Muscle of leg (tissue), 11 donors: Measurements from ENCODE around the gene TRMU. TPM values are rescaled to one million over a fixed set of nuclear protein-coding genes. Genes with fewer than 3 reads are reported as not detected.
"Not testable (repeated sequence)": the region's sequence is repeated elsewhere in the genome, so short reads cannot be mapped to it uniquely, and the experiment has no call there.

Experiments used
- DNase-seq: peaks from one replicate; pipeline ENCODE4 v3.0.0; 2013
- H3K27ac ChIP-seq: one replicate; pipeline ENCODE4 v1.5.1; 2013; ENCODE audit warnings: mild to moderate bottlenecking, low read length, control low read depth
- H3K27me3 ChIP-seq: one replicate; pipeline ENCODE4 v1.6.1; 2013; ENCODE audit warnings: low read length; ENCODE audit not compliant: control insufficient read depth, insufficient read depth
- H3K36me3 ChIP-seq: one replicate; pipeline ENCODE4 v1.6.1; 2013; ENCODE audit warnings: low read length; ENCODE audit not compliant: control insufficient read depth, insufficient read depth
- H3K4me1 ChIP-seq: one replicate; pipeline ENCODE4 v1.6.1; 2013; ENCODE audit warnings: low read length; ENCODE audit not compliant: control insufficient read depth, insufficient read depth
- H3K4me3 ChIP-seq: one replicate; pipeline ENCODE4 v1.5.1; 2013; ENCODE audit warnings: low read length, control low read depth
- H3K9me3 ChIP-seq: replicated peaks from 2 replicates; pipeline ENCODE4 v1.6.1; 2013; ENCODE audit warnings: low read depth, low read length; ENCODE audit not compliant: control insufficient read depth
- WGBS: methylation state at CpG from one replicate; pipeline ENCODE4 v1.1.5; 2013; ENCODE audit warnings: missing lambda C conversion rate; ENCODE audit not compliant: insufficient coverage; 5-methylcytosine and 5-hydroxymethylcytosine counted together
- polyA plus RNA-seq, 8 donors: library from polyadenylated mRNA; unstranded; fragments of 120-200 nt; gene quantifications; one replicate each; pipeline versions ENCODE4 v1.2.1 to v1.2.3, GENCODE V29; 2013; ENCODE audit warnings: inconsistent platforms in 1 of 8, low replicate concordance in 1 of 8; ENCODE audit not compliant: insufficient read length in 8 of 8, insufficient read depth in 1 of 8
- total RNA-seq: library from RNA; stranded (reverse); fragments of 120-200 nt; gene quantifications from one replicate; pipeline ENCODE4 v1.2.4, GENCODE V29; 2013

The TRMU gene
- total and polyA plus RNA-seq, 9 donors, result 28.2 to 37.7 (median 30.1) TPM

DNA sequence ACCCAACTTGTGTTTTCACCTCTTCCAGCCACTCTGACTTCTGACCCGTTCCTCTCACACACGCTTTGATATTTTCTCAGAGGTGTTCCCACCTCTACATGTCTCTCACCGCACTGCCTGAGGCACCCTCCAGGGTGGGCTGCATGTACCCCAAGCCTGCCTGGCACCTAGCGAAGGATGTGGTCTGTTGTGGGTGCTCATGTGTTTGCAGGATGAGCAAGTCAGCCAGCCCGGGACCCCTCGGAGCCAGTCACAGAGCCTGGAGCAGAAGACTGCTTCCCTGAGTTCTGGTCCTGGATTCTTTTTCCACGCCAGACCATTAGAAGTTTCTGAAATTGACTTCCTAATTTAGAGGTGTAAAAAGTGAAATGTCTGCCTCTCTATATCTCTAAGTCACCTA lies 35.0 kb upstream of the TRMU start:
- H3K4me1 ChIP-seq, result peaks cover 18% of the 10 kb centered on the region
- 98% methylated on average over 5 of the region's 7 CpGs for WGBS
- H3K27me3 ChIP-seq, result no peaks in the 10 kb centered on the region
- DNase-seq, result no peak
- H3K4me3 ChIP-seq, result no peak overlapping the region
- H3K36me3 ChIP-seq, result peaks cover 20% of the 10 kb centered on the region
- H3K9me3 ChIP-seq, result no peaks in the 10 kb centered on the region
- H3K27ac ChIP-seq, result no peak overlapping the region

DNA sequence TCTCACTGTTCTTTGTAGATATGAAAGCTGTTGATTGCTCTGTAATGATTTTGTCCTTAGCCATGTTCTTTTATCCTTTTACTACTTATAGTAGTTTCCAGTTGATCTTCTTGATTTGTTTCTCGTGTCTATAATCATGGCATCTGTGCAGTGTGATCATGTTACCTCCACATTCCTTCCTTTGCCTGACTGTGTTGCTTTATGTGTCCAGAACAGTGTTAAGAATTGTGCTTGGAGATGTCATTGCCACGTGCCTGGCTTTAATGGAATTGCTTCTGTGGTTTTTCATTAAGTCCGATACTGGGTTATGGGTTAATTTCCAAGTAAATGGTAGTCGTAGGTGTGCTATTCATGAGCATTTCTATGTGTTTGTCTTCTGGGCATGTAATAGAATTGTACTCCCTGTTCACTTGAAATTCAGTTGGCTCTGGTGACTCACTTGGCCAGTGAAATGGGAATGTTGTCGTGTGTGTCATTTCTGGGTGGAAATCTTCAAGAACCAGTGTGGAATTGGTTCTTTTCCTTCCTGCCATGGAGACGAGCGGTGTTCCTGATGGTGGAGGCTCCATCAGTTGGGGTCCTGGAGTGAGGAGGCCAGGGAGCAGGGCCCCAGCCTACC lies 32.1 kb upstream of the TRMU start:
- WGBS, result 86% methylated on average over 3 of the region's 7 CpGs
- Histone ChIP-seq H3K9me3 (no peaks in the 10 kb centered on the region), H3K27ac (no peak overlapping the region), H3K27me3 (no peaks in the 10 kb centered on the region), H3K4me3 (no peak overlapping the region), H3K36me3 (peaks cover 22% of the 10 kb centered on the region), H3K4me1 (no peaks in the 10 kb centered on the region)
- no peak for DNase-seq

GRCh38 chr22:46308283-46308988 lies 27.1 kb upstream of the TRMU start:
- Histone ChIP-seq H3K36me3 (peaks cover 21% of the 10 kb centered on the region), H3K9me3 (no peaks in the 10 kb centered on the region), H3K27ac (no peak overlapping the region), H3K27me3 (no peaks in the 10 kb centered on the region), H3K4me3 (no peak overlapping the region), H3K4me1 (no peaks in the 10 kb centered on the region)
- 90% methylated on average over 21 of the region's 23 CpGs for WGBS
- DNase-seq, result no peak

- Histone ChIP-seq H3K4me1 (no peaks in the 10 kb centered on the region), H3K36me3 (peaks cover 23% of the 10 kb centered on the region), H3K9me3 (no peaks in the 10 kb centered on the region), H3K4me3 (no peak overlapping the region), H3K27ac (no peak overlapping the region), H3K27me3 (no peaks in the 10 kb centered on the region)
- no peak for DNase-seq
- WGBS, result 88% methylated on average over 10 of the region's 15 CpGs
These were observed 25.9 kb upstream of the TRMU start for GRCh38 chr22:46309526-46310085.

GRCh38 chr22:46312056-46312455 lies 23.5 kb upstream of the TRMU start:
- Histone ChIP-seq H3K9me3 (no peaks in the 10 kb centered on the region), H3K27ac (no peak overlapping the region), H3K27me3 (no peaks in the 10 kb centered on the region), H3K4me1 (no peaks in the 10 kb centered on the region), H3K36me3 (peaks cover 28% of the 10 kb centered on the region), H3K4me3 (no peak overlapping the region)
- 92% methylated on average over 8 of the region's 8 CpGs for WGBS
- DNase-seq, result no peak

DNA sequence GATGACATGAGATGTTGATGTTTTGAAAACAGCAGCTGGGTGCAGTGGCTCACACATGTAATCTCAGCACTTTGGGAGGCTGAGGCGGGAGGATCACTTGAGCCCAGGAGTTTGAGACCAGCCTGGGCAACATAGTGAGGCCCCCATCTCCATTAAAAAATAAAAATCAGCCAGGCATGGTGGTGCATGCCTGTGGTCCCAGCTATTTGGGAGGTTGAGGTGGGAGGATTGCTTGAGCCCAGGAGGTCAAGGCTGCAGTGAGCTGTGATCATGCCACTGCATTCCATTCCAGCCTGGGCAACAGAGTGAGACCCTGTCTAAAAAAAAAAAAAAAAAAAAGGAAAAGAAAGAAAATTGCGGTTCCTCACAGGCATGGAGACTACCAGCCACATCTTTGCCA lies 22.7 kb upstream of the TRMU start:
- not testable (repeated sequence) for DNase-seq, H3K4me3 ChIP-seq, H3K9me3 ChIP-seq, H3K4me1 ChIP-seq, H3K27ac ChIP-seq, H3K27me3 ChIP-seq
- H3K36me3 ChIP-seq, result peaks cover 33% of the 10 kb centered on the region
- no CpG with 5 or more reads among the region's 2 CpGs for WGBS

- no peak for DNase-seq
These were observed 19.5 kb upstream of the TRMU start for GRCh38 chr22:46315976-46316375.

GRCh38 chr22:46317646-46318045 lies 17.9 kb upstream of the TRMU start:
- Histone ChIP-seq H3K9me3 (no peaks in the 10 kb centered on the region), H3K4me3 (no peak overlapping the region), H3K4me1 (peaks cover 2% of the 10 kb centered on the region), H3K27me3 (no peaks in the 10 kb centered on the region), H3K36me3 (peaks cover 41% of the 10 kb centered on the region), H3K27ac (no peak overlapping the region)
- WGBS, result 87% methylated on average over 20 of the region's 20 CpGs
- no peak for DNase-seq

More at GRCh38 chr22:46315976-46316375, 19.5 kb upstream of the TRMU start:
- no peak overlapping the region for H3K27ac ChIP-seq
- peaks cover 34% of the 10 kb centered on the region for H3K36me3 ChIP-seq
- H3K4me1 ChIP-seq, result peaks cover 2% of the 10 kb centered on the region
- H3K9me3 ChIP-seq, result no peaks in the 10 kb centered on the region
- no peak overlapping the region for H3K4me3 ChIP-seq
- no peaks in the 10 kb centered on the region for H3K27me3 ChIP-seq
- WGBS, result 95% methylated on average over 8 of the region's 12 CpGs

- WGBS, result 96% methylated on average over 14 of the region's 15 CpGs
- H3K9me3 ChIP-seq, result no peaks in the 10 kb centered on the region
- no peak overlapping the region for H3K4me3 ChIP-seq
- H3K36me3 ChIP-seq, result peaks cover 47% of the 10 kb centered on the region
- no peak overlapping the region for H3K27ac ChIP-seq
- peaks cover 2% of the 10 kb centered on the region for H3K4me1 ChIP-seq
- no peak for DNase-seq
- no peaks in the 10 kb centered on the region for H3K27me3 ChIP-seq
These were observed 16.9 kb upstream of the TRMU start for GRCh38 chr22:46318576-46318975.

DNA sequence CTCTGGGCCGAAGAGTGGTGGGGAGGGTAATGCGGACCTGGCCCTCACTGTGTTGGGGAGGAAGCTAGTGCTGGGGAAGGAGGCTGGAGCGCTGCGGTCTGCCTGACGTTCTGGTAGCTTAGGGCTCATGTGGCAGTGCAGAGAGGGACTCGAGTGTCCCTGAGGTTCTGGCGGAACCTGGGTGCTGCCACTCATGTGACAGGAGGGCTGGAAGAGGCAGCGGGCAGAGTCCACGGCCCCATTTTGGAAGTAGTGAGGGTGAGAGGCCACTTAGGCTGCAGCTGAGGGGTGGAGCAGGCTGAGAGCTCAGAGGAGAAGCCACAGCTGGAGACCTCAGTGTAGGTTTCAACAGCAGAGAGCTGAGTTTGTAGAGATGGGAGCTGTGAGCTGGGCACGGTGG lies 16.2 kb upstream of the TRMU start:
- no peak for DNase-seq
- Histone ChIP-seq H3K9me3 (no peaks in the 10 kb centered on the region), H3K4me1 (peaks cover 2% of the 10 kb centered on the region), H3K27me3 (no peaks in the 10 kb centered on the region), H3K4me3 (no peak overlapping the region), H3K27ac (no peak overlapping the region), H3K36me3 (peaks cover 48% of the 10 kb centered on the region)
- 95% methylated on average over 10 of the region's 10 CpGs for WGBS
